Stimulated activated CD4-positive, alpha-beta T cell treated with anti-CD3 and anti-CD28 coated beads, TNF-alpha, amount 100 ng/mL, for 1 hour (primary cell): ENCODE data around the gene HERPUD1.
"Not testable (repeated sequence)": the region's sequence is repeated elsewhere in the genome, so short reads cannot be mapped to it uniquely, and the experiment has no call there.

Experiments
- DNase-seq, 3 donors: peaks; one replicate each; pipeline ENCODE4 v3.0.0-alpha.2; 2020; ENCODE audit warnings: low read depth in 3 of 3, low spot score in 1 of 3

HERPUD1 gene

DNA sequence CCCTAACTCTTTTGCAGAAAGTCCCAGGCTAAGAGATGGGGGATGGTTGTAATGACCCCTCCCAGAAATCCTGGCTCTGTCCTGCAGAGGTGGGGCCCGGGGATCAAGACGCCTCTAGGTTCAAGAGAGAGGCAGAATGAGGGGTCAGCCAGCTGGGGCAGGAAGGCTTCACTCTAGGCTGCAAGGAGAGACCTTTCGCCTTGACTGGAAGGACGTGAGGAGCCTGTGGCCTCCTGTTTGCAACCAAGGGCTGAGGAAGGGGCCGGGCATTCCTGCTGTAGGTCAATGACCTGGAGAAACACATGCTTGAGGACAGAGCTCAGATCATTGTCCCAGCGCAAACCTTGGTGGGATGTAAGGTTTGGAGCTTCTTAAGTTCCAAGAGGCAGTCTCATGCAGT lies 21.1 kb downstream of the HERPUD1 start:
- no peak for DNase-seq

DNA sequence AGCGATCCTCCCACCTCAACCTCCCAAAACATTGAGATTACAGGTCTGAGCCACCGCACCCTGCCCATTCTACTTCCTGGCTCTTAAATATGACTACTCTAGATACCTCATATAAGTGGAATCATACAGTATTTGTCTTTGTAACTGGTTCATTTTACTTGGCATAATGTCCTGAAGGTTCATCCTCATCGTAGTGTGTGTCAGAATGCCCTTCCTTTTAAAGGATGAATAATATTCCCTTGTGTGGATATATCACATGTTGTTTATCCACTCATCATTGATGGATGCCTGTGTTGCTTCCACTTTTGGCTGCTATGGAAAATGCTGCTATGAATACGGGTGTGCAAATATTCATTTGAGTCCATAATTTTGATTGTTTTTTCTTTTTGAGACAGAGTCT lies 24.1 kb downstream of the HERPUD1 start:
- no peak for DNase-seq

DNA sequence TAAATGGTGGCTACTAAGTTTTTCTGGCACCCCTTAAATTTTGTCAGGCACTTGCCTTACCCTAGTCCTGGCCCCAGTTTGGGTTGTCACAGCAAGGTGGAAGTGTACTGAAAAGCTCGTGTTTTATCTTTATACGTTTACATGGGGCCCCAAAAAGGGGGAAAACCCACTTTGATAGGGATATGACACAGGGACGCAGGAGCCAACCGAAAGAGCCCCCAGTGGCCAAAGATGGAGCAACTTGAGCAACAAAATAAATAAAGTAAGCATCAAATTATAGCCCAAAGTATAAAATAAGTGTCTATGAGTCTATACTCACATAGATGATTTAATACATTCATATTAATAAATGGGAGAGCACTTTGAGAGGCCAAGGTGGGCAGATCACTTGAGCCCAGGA lies 24.8 kb downstream of the HERPUD1 start:
- DNase-seq, result no peak

DNA sequence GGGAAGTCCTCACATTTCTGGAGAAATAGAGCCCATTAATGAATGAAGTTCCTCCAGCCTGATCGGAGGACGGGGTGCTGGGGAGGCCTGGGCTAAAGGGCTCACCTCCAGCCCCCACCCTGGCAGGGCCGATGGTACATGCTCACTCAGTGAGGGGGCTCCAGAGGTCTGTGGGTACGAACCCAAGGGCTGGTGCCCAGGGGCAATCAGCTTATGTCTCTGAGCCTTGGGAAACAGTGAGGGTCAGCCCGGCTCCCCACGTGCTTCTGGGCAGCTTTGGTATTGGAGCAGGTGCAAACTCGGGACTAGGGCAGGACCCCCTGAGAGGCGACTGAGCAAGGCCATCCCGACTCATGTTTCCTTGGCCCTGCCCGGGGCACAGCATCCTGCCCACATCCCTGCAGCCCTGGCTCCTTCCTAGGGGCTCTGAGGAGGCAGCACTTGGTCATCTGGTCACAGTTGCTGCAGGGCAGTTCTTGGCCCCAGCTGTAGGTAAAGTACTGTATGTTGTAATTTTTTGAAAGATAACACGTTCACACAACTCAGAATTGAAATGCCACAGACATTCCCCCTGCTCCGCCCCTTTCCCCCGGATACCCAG lies 28.8 kb downstream of the HERPUD1 start:
- no peak for DNase-seq

DNA sequence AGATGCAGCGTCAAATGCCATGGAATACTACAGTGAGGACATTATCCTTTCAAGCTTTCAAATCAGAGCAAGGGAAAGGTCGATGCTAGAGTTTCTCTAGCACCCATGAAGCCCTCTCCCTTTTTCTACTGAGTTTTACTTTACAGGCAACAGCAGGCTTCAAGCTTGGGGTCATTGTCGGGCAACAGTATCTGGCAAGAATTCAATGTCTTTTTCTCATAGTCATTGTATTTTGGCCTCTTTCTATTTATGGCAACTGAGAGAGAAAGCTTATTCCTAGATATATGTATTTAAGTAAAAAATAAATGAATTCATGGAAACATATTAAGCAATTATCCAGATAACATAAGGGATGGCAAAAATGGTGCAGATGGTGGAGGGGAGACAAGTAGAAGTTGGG lies 29.4 kb downstream of the HERPUD1 start:
- no peak for DNase-seq

DNA sequence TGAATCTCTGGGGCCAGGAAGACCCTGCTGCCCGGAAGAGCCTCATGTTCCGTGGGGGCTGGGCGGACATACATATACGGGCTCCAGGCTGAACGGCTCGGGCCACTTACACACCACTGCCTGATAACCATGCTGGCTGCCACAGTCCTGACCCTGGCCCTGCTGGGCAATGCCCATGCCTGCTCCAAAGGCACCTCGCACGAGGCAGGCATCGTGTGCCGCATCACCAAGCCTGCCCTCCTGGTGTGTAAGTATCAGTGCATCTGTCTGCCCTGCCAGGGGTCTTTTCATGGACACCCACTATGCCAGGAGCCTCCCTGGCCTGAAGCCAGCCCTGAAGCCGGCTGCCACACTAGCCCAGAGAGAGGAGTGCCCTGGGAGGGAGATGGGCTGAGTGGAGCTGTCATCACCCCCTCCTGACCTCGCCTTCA lies 29.9 kb downstream of the HERPUD1 start, which contains the start of gene CETP:
Gene CETP, plus strand, starts transcription at position 100 of the 431 bp plus-strand sequence. Its CDS starts 30 bp downstream, at position 130.
- DNase-seq, result no peak

DNA sequence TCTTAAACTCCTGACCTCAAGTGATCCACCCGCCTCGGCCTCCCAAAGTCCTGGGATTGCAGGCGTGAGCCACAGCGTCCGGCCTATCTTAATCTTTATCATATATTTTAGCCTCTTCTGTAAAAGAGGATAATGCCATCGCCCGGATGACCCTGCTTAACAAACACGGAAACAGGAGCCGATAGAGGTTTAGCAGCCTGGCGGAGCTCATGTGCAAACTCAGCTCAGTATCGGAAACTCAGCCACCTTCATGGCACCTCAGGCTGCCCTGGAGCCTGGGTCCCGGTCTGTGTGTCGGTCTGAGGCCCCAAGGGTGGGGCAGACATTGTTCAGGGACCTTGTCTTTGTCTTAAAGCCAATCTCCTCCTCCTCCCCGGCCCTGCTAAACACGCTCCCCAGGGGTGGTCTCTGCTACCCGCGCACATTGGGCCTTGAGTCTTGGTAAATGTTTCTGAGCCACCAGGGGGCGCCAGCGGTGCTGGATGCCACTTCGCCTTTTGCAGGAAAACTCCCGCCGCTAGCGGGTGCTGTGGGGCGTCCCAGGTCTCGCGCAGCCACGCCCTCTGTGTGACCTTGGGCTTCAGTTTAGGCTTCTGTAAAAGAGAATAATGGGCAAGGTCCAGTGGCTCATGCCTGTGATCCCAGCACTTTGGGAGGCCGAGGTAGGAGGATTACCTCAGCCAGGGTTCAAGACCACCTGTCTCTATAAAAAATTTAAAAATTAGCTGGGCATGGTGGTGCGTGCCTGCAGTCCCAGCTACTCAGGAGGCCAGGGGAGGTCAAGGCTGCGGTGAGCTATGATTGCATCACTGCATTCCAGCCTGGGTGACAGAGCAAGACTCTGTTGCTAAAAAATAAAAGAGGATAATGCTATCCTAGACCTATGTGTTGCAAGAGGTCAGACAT lies 32.6 kb downstream of the HERPUD1 start:
- DNase-seq, result peak; percentile 85 to 97 (median 87)

DNA sequence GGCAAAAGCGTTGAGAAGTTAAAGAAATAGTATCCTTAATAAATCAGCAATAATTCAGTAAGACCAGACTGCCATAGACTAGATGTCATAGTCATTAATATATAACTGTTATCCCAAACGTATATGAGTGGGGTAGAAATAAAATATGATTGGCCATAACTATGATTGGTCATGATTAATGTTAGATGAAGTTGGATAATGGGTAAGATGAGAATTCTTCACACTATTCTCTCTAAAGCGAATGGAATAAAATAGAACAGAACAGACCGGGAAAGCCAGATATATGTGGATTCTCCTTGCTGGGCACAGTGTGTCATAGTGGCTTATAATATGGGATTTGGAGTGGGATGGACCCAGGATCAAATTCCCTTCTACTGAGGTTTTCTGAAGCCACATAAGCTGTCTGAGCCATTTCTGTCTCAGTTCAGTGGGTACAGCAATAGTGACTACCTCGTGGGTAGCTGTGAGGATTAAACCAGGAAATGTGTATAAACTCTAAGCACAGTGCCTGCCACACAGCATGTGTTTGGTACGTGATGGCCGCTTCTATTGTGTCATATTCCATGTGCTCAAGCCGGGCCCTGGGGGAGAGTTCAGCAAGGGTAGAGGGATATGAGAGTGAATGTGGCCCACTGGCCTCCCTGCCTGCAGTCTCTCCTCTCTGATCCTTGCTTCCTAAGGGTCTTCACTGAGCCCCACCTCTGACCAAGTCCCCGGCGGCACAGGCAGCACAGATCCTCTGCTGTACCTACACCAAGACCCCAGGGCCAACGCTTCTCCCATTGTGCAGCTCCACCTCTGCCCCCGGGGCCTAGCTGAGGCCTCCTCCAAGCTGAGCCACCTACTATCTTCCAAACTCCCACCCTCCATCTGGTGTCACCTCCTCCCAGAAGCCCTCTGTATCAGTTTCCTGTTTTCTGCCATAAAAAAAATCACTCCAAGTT lies 33.5 kb downstream of the HERPUD1 start:
- DNase-seq, result no peak

DNA sequence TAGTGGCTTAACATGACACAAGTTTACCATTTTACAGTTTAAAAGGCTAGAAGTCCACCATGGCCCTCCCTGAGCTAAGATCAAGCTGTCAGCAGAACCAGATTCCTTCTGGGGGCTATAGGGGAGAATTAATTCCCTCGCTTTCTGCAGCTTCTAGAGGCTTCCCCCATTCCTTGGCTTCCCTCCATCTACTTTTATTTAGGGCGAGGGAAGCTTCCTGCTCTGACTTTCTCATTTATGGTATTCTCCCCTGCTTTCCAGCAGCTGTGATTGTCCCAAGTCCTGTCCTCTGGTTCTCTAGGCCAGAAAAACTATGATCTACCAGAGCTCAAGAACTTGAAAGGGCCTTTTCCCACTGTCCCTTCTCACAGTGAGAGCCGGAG lies 34.1 kb downstream of the HERPUD1 start:
- no peak for DNase-seq

DNA sequence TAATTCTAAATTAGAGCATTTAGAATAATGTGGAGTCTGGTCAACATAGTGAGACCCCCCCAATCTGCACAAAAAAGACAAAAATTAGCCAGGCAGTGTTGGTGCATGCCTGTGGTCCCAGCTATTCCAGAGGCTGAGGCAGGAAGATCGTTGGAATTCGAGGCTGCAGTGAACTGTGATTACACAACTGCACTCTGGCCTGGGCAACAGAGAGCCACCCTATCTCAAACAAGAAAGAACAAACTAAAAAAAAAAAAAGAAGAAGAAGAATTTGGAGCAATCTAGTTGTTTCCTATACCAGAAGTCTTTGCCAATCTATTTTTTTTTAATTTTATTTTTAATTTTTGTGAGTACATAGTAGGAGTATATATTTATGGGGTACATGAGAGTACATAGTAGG lies 35.8 kb downstream of the HERPUD1 start:
- DNase-seq, result no peak

DNA sequence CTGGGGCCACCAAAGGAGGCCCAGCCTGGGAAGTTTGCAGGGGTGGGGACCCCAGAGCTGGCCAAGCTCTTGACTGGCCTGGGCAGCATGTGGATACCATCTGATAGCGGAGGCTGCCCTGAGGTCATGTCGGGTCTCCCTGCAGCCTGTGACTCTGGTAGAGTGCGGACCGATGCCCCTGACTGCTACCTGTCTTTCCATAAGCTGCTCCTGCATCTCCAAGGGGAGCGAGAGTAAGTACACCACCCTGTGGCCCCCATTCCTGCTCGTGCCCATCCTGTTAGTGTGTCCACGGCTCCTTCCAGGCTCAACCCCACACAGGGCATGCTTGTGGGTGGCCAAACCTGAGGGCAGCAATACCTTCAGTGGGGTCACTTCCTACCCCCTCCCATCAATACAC lies 37.8 kb downstream of the HERPUD1 start:
- DNase-seq, result no peak

DNA sequence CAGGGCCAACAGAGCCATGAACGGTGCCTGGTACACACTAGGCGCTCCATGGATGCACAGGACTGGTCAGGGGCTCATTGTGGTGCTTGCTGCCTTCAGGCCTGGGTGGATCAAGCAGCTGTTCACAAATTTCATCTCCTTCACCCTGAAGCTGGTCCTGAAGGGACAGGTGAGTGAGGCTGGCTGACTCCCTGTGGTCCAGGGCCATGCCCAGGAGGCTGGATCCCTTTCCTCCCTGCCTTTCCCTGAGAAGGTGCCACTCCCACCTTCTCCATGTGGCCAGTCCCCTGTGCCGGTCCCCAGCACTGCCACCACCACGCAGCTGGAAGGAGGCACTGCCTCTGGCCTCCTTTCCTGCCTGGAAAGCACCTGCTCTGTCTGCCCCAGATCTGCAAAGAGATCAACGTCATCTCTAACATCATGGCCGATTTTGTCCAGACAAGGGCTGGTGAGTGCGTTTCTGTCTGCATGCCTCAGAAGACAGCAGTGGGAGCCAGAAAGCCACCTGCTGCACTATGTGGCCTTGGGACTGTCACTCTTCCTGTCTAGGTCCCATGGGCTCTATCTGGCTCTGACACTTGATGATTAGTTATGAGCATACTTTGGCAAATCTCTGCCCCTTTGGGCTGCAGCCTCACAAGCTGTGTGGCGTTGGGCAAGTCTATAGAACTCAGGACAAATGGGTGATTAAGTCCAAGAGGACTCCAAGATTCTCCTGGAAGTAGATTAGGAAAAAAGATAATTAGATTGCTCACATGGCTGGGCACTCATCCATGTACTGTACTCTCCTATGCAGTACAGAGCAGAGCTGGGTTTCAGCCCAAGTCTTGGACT lies 39.2 kb downstream of the HERPUD1 start:
- DNase-seq, result no peak

DNA sequence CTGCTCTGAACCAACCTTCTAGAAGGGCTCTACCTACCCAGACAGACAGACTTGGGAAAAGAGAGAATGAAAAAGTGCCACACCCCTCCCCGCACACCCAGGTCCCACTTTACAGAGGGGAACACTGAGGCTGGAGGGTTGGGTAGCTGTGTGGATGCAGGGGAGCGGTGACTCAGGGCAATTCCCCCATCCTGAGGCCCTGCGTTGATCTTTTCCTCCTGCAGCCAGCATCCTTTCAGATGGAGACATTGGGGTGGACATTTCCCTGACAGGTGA lies 39.8 kb downstream of the HERPUD1 start:
- no peak for DNase-seq

DNA sequence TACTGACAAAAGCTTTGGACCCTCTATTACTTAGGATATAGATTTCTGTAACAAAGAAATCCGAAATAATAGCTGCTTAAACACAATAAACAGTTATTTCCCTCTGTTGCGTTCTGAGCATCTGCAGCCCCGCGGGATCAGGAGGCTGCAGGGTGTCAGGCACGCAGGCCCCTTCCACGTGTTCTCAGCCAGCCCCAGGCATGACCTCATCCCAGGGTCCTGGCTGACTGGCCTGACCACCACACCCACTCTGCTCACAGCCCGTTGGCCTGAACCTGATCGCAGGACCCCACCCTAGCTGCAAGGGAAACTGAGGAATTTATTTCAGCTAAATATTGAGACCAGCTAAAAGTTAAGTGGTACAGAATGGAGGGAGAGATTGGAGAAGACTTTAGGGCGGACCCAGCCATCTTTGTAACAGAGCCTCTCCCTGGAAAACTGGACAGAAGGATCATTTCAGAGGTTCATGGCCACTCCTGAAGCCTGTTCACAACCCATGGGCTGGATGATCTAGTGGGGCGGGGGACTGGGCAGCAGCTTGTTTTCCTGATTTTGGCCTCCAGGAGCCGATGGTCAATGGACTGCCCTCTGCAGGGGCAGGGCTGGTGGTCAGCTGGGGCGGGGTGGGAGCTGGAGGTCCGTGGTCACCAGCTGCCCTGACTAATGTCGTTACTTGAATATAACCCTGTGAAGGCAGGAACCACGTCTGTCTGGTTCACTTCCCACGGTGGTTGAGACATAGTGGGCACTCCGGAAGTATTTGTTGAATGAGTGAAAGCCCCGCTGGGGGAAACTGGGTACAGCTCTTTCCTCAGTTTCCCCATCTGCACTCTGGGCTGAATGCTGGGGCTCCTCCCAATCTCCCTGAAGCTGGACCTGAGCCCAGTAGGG lies 40.7 kb downstream of the HERPUD1 start:
- no peak for DNase-seq

DNA sequence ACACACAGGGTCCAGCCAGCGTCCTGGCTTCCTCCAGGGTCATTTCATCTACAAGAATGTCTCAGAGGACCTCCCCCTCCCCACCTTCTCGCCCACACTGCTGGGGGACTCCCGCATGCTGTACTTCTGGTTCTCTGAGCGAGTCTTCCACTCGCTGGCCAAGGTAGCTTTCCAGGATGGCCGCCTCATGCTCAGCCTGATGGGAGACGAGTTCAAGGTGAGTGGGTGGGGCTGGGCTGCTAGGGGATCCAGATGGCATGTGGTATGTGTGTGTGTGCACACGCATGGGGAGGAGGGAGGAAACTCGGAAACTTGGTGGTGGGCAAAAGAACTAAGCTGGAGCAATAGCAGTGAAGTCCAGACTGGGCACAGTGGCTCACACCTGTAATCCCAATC lies 41.4 kb downstream of the HERPUD1 start:
- no peak for DNase-seq

DNA sequence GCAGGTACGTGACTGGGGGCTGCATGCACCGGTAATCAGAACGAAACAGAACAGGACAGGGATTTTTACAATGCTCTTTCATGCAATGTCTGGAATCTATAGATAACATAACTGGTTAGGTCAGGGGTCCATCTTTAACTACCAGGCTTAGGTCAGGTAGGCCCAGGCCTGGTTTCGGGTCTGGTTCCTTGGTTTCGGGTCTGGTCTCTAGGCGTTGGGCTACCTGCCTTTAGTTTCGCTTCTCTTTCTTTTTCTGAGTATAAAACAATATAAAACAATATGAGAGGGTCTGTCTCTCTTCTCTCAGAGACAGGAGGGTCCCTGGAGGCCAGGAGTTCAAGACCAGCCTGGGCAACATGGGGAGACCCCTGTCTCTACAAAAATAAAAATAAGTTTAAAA lies 42.0 kb downstream of the HERPUD1 start:
- DNase-seq, result not testable (repeated sequence)

DNA sequence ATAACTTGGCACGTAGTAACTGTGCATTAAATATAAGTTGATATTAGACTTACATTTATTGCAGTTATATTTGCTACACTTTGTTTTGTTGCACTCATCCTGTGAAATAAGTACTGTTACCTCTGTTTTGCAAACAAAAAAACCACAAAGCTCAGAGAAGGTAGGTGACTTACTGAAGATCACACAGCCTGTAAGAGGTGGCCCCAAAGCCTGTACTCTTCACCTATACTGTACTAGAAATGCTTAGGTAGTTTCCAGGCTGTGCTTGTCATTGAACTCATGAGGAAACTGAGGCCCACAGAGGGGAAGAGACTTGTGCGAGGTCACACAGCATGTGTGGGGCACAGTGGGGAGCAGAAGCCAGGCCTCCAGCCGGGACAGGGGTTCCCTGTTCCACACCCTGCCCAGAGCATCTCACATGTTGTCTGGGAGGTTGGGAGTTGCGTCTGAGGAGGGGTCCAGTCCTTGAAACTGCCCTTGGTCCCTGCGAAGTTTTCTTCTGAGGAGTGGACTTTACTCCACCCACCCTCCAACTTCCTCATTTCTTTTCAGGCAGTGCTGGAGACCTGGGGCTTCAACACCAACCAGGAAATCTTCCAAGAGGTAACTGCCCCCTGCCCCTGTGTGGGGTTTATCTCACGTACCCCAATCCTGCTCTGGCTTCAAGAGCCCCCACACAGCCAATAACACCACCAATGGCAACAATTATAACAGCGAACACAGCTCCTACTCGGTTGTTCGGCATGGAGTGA lies 42.8 kb downstream of the HERPUD1 start:
- DNase-seq, result no peak

DNA sequence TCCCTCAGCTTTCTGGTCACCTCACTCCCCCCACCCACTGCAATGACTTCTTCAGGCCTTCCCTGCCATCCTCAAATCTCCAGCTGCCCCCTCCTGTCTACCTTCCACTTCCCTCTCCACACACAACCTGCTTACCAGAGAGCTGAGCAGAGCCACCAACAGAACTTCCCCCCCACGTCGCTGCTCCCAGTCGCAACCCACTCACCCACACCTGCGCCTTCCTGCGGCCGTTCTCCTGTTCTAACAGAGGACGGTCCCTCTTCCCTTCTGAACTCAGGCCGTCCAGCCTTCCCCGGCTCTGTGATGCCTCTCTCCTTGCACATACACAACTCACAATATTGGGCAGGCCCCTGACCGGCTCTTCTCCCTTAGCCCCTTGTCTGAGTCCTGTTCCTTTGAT lies 43.8 kb downstream of the HERPUD1 start:
- no peak for DNase-seq

DNA sequence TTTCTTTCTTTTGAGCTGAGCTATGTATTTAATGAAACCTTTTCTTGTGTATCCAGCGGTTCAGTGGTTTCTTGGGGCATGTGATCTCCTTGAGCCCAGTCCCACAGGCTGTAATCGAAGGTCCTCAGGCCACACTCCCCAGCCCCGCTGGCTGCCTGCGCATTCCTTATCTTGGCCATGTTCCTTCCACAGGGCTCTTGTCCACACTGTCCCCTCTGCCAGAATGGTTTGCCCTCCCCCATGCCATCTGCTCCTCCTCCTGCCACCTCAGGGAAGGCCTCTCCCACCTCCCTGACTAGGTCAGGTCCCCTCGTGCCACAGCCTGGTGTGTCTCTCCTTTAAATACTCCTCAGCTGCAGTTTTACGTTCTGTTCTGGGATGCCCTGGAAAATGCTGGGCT lies 45.3 kb downstream of the HERPUD1 start:
- DNase-seq, result no peak
